Endodermal cell (in vitro differentiated cells): ENCODE data around the gene NKD1. TPM values are rescaled to one million over a fixed set of nuclear protein-coding genes. Genes with fewer than 3 reads are reported as not detected.
A peak's percentile ranks its signal among the peaks of the same experiment; 100 is the strongest.

Experiments
- DNase-seq: peaks from one replicate; pipeline ENCODE4 v3.0.0-alpha.2; 2017
- H3K27ac ChIP-seq: 2 replicates; pipeline ENCODE4 v1.5.1; 2013; ENCODE audit warnings: mild to moderate bottlenecking, low read depth, low read length, moderate library complexity
- H3K27me3 ChIP-seq: 2 replicates; pipeline ENCODE4 v1.6.1; 2013; ENCODE audit warnings: mild to moderate bottlenecking, low read length, moderate library complexity; ENCODE audit not compliant: insufficient read depth, control insufficient read depth, poor library complexity, severe bottlenecking
- H3K36me3 ChIP-seq: 2 replicates; pipeline ENCODE4 v1.7.0; 2013; ENCODE audit warnings: mild to moderate bottlenecking, low read length, moderate library complexity; ENCODE audit not compliant: control insufficient read depth, insufficient read depth
- H3K4me1 ChIP-seq: one replicate; pipeline ENCODE4 v1.7.0; 2013; ENCODE audit warnings: low read length; ENCODE audit not compliant: control insufficient read depth, insufficient read depth
- H3K4me3 ChIP-seq: 2 replicates; pipeline ENCODE4 v1.5.1; 2013; ENCODE audit warnings: mild to moderate bottlenecking, low read length, moderate library complexity
- H3K9ac ChIP-seq: 2 replicates; pipeline ENCODE4 v1.6.1; 2013; ENCODE audit warnings: mild to moderate bottlenecking, low read length, moderate library complexity; ENCODE audit not compliant: poor library complexity, severe bottlenecking; ENCODE audit errors: extremely low read depth
- H3K9me3 ChIP-seq: 2 replicates; pipeline ENCODE4 v1.6.1; 2013; ENCODE audit warnings: mild to moderate bottlenecking, low read length, moderate library complexity; ENCODE audit not compliant: control insufficient read depth
- H3K27ac Mint-ChIP-seq: 2 replicates; pipeline ENCODE4 v1.8.0; 2020; ENCODE audit warnings: mixed read lengths
- H3K27me3 Mint-ChIP-seq: 2 replicates; pipeline ENCODE4 v1.8.0; 2021; ENCODE audit warnings: mild to moderate bottlenecking, mixed read lengths; ENCODE audit not compliant: insufficient read depth
- H3K36me3 Mint-ChIP-seq: 2 replicates; pipeline ENCODE4 v1.8.0; 2020; ENCODE audit warnings: low read depth, mixed read lengths
- H3K4me1 Mint-ChIP-seq: 2 replicates; pipeline ENCODE4 v1.8.0; 2020; ENCODE audit warnings: mixed read lengths
- H3K4me3 Mint-ChIP-seq: 2 replicates; pipeline ENCODE4 v1.8.0; 2020; ENCODE audit warnings: mild to moderate bottlenecking, moderate library complexity, mixed read lengths
- H3K9me3 Mint-ChIP-seq: 2 replicates; pipeline ENCODE4 v1.8.0; 2020; ENCODE audit warnings: mild to moderate bottlenecking, mixed read lengths
- WGBS, 2 experiments: methylation state at CpG; one replicate each; pipeline versions ENCODE4 v1.1.5 to v1.1.7; 2013; ENCODE audit warnings: missing lambda C conversion rate in 2 of 2, mixed read lengths in 1 of 2; ENCODE audit not compliant: insufficient coverage in 1 of 2, insufficient read length in 1 of 2; 5-methylcytosine and 5-hydroxymethylcytosine counted together
- total RNA-seq, 2 donors: library from RNA; stranded (reverse); fragmentation: NEBNext Ultra II Directional in 1 of 2; extraction: Animal tissue kit (Norgen Biotek cat#: 25700) in 1 of 2; gene quantifications; 2 replicates in 1 of 2; 3 replicates in 1 of 2; pipeline ENCODE4 v1.2.1, GENCODE V29; 2021
- TF ChIP-seq, protein P1 (sequence below): fragments of 200-600 bp; sonication (generic); conservative IDR thresholded peaks from 2 replicates; pipeline ENCODE4 v1.5.0; 2021; ENCODE audit warnings: antibody characterized with exemption, mild to moderate bottlenecking

Gene NKD1
- total RNA-seq, 2 donors from 2014 or later, result 7.0 to 9.5 TPM

GRCh38 chr16:50565428-50565827 is 17.2 kb downstream of the NKD1 start:
- Histone ChIP-seq H3K9ac (no peak overlapping the region), H3K27me3 (no peaks in the 10 kb centered on the region), H3K4me3 (no peak overlapping the region), H3K4me1 (no peaks in the 10 kb centered on the region), H3K9me3 (no peaks in the 10 kb centered on the region), H3K36me3 (peaks cover 15% of the 10 kb centered on the region), H3K27ac (no peak overlapping the region)
- DNase-seq, result no peak
- 96 to 99% methylated on average over 5 of the region's 5 CpGs for whole genome bisulfite sequencing, 2 experiments
- Mint-ChIP-seq H3K9me3 (no peaks in the 10 kb centered on the region), H3K4me3 (no peak overlapping the region), H3K4me1 (peaks cover 10% of the 10 kb centered on the region), H3K27ac (no peak overlapping the region), H3K27me3 (no peaks in the 10 kb centered on the region), H3K36me3 (peaks cover 9% of the 10 kb centered on the region)
- TF ChIP-seq, protein P1, sequence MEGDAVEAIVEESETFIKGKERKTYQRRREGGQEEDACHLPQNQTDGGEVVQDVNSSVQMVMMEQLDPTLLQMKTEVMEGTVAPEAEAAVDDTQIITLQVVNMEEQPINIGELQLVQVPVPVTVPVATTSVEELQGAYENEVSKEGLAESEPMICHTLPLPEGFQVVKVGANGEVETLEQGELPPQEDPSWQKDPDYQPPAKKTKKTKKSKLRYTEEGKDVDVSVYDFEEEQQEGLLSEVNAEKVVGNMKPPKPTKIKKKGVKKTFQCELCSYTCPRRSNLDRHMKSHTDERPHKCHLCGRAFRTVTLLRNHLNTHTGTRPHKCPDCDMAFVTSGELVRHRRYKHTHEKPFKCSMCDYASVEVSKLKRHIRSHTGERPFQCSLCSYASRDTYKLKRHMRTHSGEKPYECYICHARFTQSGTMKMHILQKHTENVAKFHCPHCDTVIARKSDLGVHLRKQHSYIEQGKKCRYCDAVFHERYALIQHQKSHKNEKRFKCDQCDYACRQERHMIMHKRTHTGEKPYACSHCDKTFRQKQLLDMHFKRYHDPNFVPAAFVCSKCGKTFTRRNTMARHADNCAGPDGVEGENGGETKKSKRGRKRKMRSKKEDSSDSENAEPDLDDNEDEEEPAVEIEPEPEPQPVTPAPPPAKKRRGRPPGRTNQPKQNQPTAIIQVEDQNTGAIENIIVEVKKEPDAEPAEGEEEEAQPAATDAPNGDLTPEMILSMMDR, result no peak

DNA sequence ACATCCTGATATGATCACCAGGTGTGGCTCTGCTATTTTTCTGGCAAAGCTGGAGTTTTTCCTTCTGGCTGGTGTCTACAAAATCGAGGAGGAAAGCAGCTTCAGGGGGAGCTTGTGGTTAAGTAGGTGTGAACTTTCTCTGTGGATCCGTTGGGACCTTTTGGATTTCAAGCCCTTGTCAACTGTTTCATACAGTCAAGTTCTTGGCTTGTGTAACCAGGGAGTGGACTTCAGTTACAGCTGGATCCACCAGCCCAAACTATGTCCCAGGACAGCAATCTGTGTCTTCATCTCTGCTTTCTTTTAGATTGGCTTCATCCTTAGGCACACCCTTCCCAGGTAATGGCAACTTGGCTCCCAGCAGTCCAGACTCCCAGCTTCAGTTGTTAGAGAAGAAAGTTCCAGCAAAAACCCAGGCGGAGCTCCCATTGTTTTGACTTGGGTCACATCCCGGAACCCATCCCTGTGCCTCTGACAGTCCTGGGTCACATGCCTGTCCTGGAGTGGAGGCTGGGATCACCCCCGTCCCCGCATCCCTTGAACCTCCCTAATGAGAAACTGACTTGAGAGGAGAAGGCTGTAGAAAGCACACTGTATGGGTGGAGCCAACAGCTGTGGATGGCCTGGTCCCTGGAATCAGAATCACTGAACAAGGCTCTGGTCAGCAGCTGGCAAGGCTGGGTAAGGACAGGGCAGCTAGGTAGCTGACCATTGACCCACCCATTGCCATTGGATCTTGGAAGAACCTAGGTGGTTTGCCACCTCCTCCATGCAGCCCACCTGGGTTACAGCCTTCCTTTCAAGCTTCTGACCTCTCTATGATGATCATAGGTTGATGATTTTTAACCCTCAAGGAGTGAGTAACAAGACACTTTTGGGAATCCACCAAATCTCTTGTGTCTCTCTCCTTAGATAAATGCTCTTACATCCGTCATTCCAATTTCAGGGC is 18.1 kb downstream of the NKD1 start:
- 85 to 96% methylated on average over 3 to 7 of the region's 7 CpGs for WGBS, 2 experiments
- H3K27ac ChIP-seq, result no peak overlapping the region
- no peak overlapping the region for H3K4me3 ChIP-seq
- DNase-seq, result no peak
- no peaks in the 10 kb centered on the region for H3K9me3 Mint-ChIP-seq
- TF ChIP-seq, protein P1, result no peak
- H3K4me3 Mint-ChIP-seq, result no peak overlapping the region
- no peaks in the 10 kb centered on the region for H3K4me1 ChIP-seq
- H3K27ac Mint-ChIP-seq, result no peak overlapping the region
- no peaks in the 10 kb centered on the region for H3K27me3 ChIP-seq
- peaks cover 6% of the 10 kb centered on the region for H3K36me3 Mint-ChIP-seq
- peaks cover 10% of the 10 kb centered on the region for H3K4me1 Mint-ChIP-seq
- no peaks in the 10 kb centered on the region for H3K27me3 Mint-ChIP-seq
- H3K9ac ChIP-seq, result no peak overlapping the region
- H3K36me3 ChIP-seq, result peaks cover 10% of the 10 kb centered on the region
- H3K9me3 ChIP-seq, result no peaks in the 10 kb centered on the region

DNA sequence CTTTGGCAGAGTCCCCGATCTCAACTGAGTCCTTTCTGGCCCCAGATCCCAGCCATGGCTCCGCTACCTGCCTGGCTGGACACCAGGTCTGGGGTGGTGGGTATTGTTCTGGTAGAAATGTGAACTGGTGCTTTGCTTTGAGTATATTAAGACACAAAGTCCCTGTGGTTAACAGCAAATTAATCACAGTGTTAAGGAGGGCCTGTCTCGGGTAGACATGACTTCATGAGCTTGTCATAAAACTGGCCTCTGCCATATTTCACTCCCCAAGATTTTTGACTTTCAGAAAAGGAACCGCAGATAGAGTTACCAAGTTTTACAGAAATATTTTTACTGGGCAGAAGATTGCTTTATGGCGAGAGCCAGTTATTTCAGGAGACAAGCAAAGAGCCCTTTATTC is 19.5 kb downstream of the NKD1 start:
- H3K36me3 Mint-ChIP-seq, result peaks cover 7% of the 10 kb centered on the region
- H3K9ac ChIP-seq, result no peak overlapping the region
- H3K27ac Mint-ChIP-seq, result no peak overlapping the region
- TF ChIP-seq, protein P1, result no peak
- WGBS, 2 experiments, result 88 to 95% methylated on average over 2 to 5 of the region's 5 CpGs
- no peaks in the 10 kb centered on the region for H3K9me3 ChIP-seq
- H3K4me3 ChIP-seq, result no peak overlapping the region
- H3K27me3 Mint-ChIP-seq, result no peaks in the 10 kb centered on the region
- H3K27me3 ChIP-seq, result no peaks in the 10 kb centered on the region
- DNase-seq, result no peak
- H3K9me3 Mint-ChIP-seq, result no peaks in the 10 kb centered on the region
- no peak overlapping the region for H3K4me3 Mint-ChIP-seq
- H3K36me3 ChIP-seq, result peaks cover 7% of the 10 kb centered on the region
- no peaks in the 10 kb centered on the region for H3K4me1 ChIP-seq
- peaks cover 10% of the 10 kb centered on the region for H3K4me1 Mint-ChIP-seq
- H3K27ac ChIP-seq, result peak overlapping the region; percentile 38
